SK-N-MC (cell line): ENCODE data around the gene FGF13.

ENCODE experiments used
- DNase-seq: peaks from one replicate; pipeline ENCODE4 v3.0.0-alpha.2; 2011; ENCODE audit warnings: low read depth, low spot score
- H3K27ac ChIP-seq: fragments of 200-600 bp; sonication (generic); 2 replicates; pipeline ENCODE4 v1.5.1; 2016; ENCODE audit warnings: mixed run types
- H3K36me3 ChIP-seq: fragments of 200-600 bp; sonication (generic); 2 replicates; pipeline ENCODE4 v1.6.1; 2017; ENCODE audit warnings: antibody characterized with exemption, low read length, mixed read lengths; ENCODE audit not compliant: insufficient read depth
- H3K4me3 ChIP-seq: fragments of 200-600 bp; sonication (generic); 2 replicates; pipeline ENCODE4 v1.5.1; 2016
- H3K9ac ChIP-seq: fragments of 200-600 bp; sonication (generic); 2 replicates; pipeline ENCODE4 v1.8.0; 2017; ENCODE audit warnings: mixed run types, mixed read lengths; ENCODE audit not compliant: insufficient read length
- H3K9me3 ChIP-seq: fragments of 200-600 bp; sonication (generic); 2 replicates; pipeline ENCODE4 v1.6.1; 2017; ENCODE audit warnings: low read depth, mild to moderate bottlenecking, antibody characterized with exemption, low read length, moderate library complexity, mixed read lengths
- EZH2 ChIP-seq: fragments of 200-600 bp; sonication (generic); IDR thresholded peaks from one replicate; pipeline ENCODE4 v1.6.1; 2017; ENCODE audit warnings: antibody characterized with exemption
- FOXP2 ChIP-seq: optimal IDR thresholded peaks from 2 replicates; pipeline ENCODE3; 2011; ENCODE audit warnings: mild to moderate bottlenecking, moderate library complexity; ENCODE audit not compliant: insufficient read depth; ENCODE audit errors: extremely low read length, control extremely low read depth
- POLR2AphosphoS5 ChIP-seq: IDR thresholded peaks from 2 replicates; pipeline ENCODE4 v1.6.1; 2012; ENCODE audit warnings: mild to moderate bottlenecking, low read depth, low read length, borderline replicate concordance

FGF13 gene

GRCh38 chrX:138711399-138712347, at the start of gene FGF13:
Gene FGF13 (minus strand): TSS chrX:138711717. CDS start chrX:138711003, 714 bp downstream.
- Histone ChIP-seq H3K4me3 (peak within 1 kb of the TSS; percentile 73), H3K36me3 (no peaks in the 10 kb centered on the region), H3K9me3 (no peaks in the 10 kb centered on the region), H3K27ac (no peak within 1 kb of the TSS), H3K9ac (no peak within 1 kb of the TSS)
- no peak for TF ChIP-seq EZH2
- no peak for TF ChIP-seq FOXP2
- TF ChIP-seq POLR2AphosphoS5, result no peak
- no peak for DNase-seq

- Histone ChIP-seq H3K27ac (no peak overlapping the region), H3K9me3 (no peaks in the 10 kb centered on the region), H3K4me3 (no peak overlapping the region), H3K36me3 (no peaks in the 10 kb centered on the region), H3K9ac (no peak overlapping the region)
- DNase-seq, result no peak
- TF ChIP-seq POLR2AphosphoS5 (no peak), EZH2 (no peak), FOXP2 (no peak)
Observed at GRCh38 chrX:138759217-138759943, 47.9 kb upstream of the FGF13 start.

GRCh38 chrX:138756234-138756633, 44.7 kb upstream of the FGF13 start:
- Histone ChIP-seq H3K36me3 (no peaks in the 10 kb centered on the region), H3K4me3 (no peak overlapping the region), H3K9ac (no peak overlapping the region), H3K9me3 (no peaks in the 10 kb centered on the region), H3K27ac (no peak overlapping the region)
- TF ChIP-seq POLR2AphosphoS5 (no peak), EZH2 (no peak), FOXP2 (no peak)
- DNase-seq, result no peak

- no peak for DNase-seq
- Histone ChIP-seq H3K27ac (no peak overlapping the region), H3K9ac (no peak overlapping the region), H3K36me3 (no peaks in the 10 kb centered on the region), H3K9me3 (no peaks in the 10 kb centered on the region), H3K4me3 (no peak overlapping the region)
- no peak for TF ChIP-seq POLR2AphosphoS5
- no peak for TF ChIP-seq EZH2
Observed at GRCh38 chrX:138754861-138755260, 43.3 kb upstream of the FGF13 start.

GRCh38 chrX:138748480-138748879, 37.0 kb upstream of the FGF13 start:
- H3K27ac ChIP-seq, result no peak overlapping the region
- H3K9ac ChIP-seq, result no peak overlapping the region
- no peak for DNase-seq
- no peak for TF ChIP-seq POLR2AphosphoS5
- TF ChIP-seq FOXP2, result no peak
- no peak for TF ChIP-seq EZH2
- no peaks in the 10 kb centered on the region for H3K36me3 ChIP-seq
- no peak overlapping the region for H3K4me3 ChIP-seq
- no peaks in the 10 kb centered on the region for H3K9me3 ChIP-seq

GRCh38 chrX:138745196-138745595, 33.7 kb upstream of the FGF13 start:
- H3K9ac ChIP-seq, result no peak overlapping the region
- H3K9me3 ChIP-seq, result no peaks in the 10 kb centered on the region
- TF ChIP-seq FOXP2 (no peak), EZH2 (no peak), POLR2AphosphoS5 (no peak)
- H3K4me3 ChIP-seq, result no peak overlapping the region
- no peaks in the 10 kb centered on the region for H3K36me3 ChIP-seq
- DNase-seq, result peak; percentile 50
- H3K27ac ChIP-seq, result no peak overlapping the region

- H3K9me3 ChIP-seq, result no peaks in the 10 kb centered on the region
- no peak overlapping the region for H3K4me3 ChIP-seq
- no peak overlapping the region for H3K9ac ChIP-seq
- no peak overlapping the region for H3K27ac ChIP-seq
- no peaks in the 10 kb centered on the region for H3K36me3 ChIP-seq
- TF ChIP-seq FOXP2 (no peak), POLR2AphosphoS5 (no peak), EZH2 (no peak)
- DNase-seq, result no peak
Observed at GRCh38 chrX:138742217-138742616, 30.7 kb upstream of the FGF13 start.

- no peak overlapping the region for H3K9ac ChIP-seq
- H3K9me3 ChIP-seq, result no peaks in the 10 kb centered on the region
- H3K4me3 ChIP-seq, result no peak overlapping the region
- no peak for TF ChIP-seq FOXP2
- no peaks in the 10 kb centered on the region for H3K36me3 ChIP-seq
- no peak for DNase-seq
- no peak overlapping the region for H3K27ac ChIP-seq
Observed at GRCh38 chrX:138740341-138740740, 28.8 kb upstream of the FGF13 start.
